Dermis microvascular lymphatic vessel endothelial cell (primary cell): Measurements from ENCODE around the gene CTNNA1. TPM values are rescaled to one million over a fixed set of nuclear protein-coding genes. Genes with fewer than 3 reads are reported as not detected.

ENCODE experiments used
- DNase-seq, 2 donors: peaks; one replicate each; pipeline versions ENCODE4 v3.0.0 to v3.0.0-alpha.2; 2010; ENCODE audit warnings: low read depth in 2 of 2
- total RNA-seq: library from RNA; depleted of rRNA; stranded (reverse); fragments of >200 nt; gene quantifications from 2 replicates; pipeline ENCODE4 v1.2.1, GENCODE V29; 2014

Gene CTNNA1
- total RNA-seq, 1 donor from 2014 or later: 515 TPM

DNA sequence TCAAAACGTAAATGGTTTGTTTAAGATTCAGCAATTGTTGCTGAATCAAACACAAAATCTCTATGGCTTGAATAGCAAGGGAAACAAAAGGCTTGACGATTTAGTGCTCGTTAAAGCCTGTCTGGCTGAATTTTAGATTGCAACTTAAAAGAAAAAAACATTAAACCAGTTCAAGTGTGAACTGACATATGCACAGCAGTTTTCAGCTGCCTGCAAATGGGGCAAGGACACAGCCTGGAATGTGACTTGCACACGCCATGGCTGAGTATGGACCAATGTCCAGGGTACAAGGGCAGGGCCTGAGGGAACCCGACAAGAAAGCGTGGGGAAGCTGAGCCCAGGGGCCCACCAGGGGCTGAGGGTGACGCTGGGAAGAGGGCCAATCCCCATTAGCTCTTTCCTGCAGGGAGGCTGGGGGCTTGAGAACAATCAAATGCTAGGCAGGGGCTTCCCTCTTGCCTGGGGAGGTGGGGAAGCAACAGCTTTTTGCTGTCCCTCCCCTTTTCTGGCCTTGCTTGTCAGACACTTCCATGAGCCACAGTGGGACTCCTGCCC lies 211.5 kb downstream of the CTNNA1 start:
- DNase-seq: no peak

DNA sequence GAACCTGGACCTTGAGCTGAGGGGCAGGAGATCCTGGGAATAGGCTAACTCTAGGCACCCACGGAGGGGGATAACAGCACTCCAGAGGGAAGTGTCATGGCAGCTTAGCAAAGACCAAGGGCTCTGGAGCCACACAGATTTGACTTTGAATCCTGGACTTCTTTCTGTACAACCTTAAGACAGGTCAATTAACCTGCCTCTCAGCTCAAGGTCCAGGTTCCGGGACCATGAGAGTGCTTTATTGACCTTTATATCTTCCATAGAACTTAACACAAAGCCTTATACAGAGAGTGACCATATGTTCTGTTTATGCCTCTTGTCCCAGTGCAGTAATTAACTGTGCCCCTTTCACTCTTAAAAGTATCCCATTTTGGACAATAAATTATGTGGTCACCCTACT lies 212.4 kb downstream of the CTNNA1 start:
- DNase-seq: no peak

DNA sequence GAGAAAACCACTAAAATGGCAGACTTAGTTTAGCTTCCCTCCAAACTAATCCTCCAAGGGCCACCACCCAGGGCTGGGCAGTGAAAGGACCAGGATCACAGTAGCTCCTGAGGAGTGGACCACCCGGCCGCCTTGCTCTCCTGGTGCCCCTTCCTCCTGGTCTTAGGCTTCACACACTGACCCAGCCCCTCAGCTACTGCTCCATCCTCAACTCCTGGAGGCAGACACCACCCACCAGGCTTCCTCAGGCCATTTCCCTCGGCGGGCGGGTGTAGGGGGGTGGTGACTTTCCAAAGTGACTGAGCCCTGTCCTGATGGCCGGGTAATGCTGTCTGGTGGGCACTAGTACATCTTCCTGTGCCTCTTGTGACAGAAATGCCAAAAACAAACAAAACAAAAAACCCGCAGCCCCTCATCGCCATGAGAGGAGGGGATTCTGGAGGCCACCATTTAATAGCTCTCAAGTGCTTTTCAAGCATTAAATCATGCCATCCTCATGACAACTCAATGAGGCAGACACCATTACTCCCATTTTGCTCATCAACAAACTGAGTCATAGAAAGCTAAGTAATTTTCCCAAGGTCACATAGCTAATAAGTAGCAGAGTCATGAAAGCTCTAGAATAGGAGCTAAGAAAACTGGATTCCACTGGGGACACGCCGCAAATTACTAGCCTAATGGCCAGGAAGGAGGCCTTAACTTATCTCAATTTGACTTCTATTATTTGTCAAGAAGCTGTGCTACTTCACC lies 213.2 kb downstream of the CTNNA1 start:
- DNase-seq: no peak

DNA sequence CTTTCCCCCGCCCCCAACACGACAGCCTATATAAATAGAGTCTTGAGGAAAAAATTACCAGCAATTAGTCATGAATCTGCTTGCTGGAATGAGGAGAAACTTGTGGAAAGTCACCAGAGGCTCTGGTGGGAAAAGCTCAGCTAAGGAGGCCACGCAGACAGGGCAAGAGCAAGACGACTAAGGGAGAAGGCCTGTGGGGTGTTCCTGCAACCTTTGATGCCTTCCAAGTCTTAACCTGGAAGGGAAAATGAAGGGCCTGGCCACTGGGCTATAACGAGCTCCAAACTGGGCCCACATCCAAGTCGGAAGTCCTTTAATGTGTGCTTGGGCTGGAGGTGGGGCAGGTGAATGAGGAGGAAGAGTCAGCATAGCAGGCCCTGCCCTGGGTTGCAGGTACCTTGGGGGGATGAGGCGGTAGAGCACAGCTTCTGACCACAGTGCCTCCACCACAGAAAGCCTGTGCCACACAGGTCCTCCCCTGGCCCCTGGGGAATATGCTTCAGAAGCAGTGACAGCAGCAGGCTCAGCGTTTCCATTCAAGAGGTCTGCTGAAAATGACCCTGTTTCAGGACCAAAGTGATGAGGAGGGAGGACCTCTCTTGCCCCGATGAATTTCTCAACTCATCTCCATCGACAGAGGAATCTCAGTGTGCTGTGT lies 214.7 kb downstream of the CTNNA1 start:
- peak in 1 of 2 donors; percentile 15 for DNase-seq

DNA sequence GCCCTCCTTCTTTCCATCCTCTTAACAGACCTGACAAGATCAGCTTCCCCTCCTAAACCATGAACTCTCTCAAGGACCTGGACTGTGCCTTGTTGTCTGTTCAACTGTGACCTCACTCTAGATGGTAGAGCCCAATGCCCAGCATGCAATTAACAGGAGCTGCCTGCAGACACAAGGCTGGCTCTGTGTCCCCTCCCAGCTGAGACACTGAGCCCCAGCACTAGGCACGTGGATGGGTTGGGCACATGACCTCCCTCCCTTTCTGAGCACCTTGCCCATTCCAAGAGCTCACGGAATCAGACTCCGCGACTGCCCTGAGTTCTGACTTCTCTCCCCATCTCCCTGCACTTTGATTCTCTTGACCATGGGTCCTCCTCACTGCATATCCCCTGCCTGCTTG lies 215.4 kb downstream of the CTNNA1 start:
- no peak for DNase-seq

DNA sequence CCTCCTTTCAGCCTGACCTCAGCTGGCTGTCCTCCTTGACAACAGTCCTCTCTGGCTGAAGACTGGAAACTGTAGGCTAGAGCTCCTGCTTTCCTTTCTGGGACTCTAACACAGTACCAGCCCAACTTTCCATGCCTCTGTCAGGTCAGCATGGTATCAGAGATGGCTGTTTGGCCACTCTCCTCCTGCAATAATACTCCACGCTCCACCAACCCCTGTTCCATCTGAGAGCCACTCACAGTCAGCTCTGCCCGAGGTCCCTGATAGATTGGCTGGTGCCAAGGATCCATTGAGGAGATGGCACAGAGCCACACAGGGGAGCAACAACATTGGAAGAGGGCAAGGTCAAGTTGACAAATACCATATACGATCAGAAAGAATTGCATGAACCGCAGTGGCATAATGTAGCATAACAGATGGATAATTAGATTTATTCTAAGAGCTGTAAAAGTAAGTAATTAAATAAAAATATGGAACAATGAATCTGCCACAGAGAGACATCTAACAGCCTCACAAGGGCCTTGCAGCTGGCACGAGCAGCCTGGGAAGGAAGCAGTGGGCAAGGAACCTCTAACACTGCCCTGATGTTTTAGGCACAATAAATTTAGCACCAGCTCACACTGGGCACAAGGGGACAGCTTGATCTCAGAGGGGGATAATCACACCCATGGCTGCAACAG lies 216.2 kb downstream of the CTNNA1 start:
- DNase-seq: no peak

DNA sequence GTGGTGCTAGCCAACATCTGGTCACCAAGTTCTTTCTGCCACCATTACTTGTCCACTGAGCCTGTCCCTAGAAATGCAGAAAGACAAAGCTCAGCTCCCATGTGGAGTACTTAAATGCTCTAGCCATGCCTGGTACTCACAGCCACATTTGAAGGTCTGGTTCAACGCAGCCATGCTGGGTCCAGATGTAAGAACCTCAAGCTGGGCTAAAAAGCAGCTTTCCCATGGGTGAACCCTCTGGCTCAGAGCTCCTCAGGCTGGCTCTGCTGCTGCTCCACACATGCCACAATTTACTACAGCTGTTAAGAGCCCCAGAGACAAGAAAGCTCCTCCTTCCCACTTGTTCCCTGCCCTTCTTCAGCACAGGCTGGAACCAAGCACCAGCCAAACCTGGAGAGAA lies 219.0 kb downstream of the CTNNA1 start:
- no peak for DNase-seq

DNA sequence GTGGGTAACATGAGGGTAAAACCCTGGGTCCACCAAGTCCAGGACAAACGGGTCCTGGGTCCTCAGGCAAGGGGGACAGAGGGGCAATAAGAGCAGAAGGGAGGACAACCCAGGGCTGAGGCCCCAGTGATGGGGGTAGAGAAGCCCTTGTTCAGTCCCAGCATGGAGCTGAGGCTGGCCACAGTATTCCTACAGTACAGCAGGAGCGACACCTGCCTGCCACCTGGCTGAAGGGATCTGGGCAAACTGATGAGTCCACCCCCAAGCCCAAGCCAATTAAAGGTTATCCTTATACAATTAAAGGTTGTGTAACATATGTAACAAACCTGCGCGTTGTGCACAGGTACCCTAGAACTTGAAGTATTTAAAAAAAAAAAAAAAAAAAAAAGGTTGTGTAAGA lies 219.6 kb downstream of the CTNNA1 start:
- no peak for DNase-seq

DNA sequence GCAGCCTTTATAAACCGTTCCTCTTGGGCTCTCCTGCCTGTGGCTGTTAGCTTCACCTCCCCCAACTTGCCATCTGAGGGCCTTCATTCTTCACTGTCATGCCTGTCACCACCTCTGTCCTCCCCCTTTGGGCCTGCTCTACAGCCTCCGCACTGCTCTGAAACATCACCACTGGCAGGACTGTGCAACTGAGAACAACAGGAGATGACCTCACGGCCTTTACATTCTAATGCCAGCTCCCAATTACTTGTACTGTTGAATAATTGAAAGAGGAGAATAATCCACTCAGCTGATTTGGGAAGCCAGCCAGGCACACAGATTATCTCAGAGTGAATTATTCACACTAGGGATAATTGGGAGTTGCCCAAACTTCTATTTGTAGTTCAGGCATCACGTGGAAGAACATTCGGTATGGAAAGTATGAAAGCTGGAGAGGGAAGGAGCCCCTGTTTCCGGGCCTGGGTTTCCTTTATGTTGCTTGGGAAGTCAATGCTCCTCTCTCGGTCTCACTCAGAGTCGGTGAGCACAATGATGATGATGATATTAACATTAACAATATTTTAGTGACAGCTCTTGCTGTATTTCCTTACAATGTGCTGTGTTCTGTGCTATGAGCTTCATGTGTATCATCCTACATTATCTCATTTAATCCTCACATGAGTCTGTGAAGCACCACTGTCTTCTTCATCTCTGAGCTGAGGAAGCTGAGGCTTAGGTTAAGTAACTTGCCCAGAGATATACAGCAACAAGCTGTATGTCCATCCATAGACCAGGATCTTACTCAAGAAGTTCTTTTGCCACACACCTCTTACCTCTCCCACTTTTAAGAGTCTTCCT lies 221.2 kb downstream of the CTNNA1 start:
- peak; percentile 87 to 95 for DNase-seq

DNA sequence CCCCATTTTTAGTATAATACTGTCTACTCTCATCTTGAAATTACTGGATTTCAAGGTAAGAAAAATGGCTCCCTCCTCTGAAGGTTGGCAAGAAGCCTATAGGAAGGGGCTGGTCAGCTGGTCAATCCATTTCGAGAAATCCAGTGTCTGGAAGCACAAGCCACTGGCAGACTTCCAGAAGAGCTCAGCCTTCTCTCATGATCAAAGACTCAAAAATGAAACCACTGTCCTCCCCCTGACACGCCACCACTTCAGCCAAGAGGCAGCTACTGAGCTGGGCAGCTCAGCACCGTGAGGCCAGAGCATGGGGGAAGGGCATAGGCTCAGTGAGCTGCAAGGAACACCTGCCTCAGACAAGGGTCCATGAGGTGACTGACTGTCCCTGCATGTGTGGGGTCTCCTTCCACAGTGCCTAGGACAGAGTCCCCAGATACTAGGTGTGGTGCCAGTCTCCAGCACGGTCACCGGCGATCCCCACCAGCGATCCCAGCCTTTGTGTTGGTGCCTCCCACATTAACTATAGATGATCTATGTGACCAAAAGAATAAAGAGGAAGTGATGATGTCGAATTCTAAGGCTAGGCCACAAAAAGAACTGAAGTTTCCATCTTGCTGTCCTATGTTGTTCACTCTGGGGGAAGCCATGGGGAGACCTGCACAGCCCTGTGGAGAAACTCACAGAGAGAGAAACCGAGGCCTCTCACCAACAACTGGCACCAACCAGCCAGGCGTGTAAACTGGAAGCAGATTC lies 222.0 kb downstream of the CTNNA1 start:
- DNase-seq: peak in 1 of 2 donors; percentile 68

DNA sequence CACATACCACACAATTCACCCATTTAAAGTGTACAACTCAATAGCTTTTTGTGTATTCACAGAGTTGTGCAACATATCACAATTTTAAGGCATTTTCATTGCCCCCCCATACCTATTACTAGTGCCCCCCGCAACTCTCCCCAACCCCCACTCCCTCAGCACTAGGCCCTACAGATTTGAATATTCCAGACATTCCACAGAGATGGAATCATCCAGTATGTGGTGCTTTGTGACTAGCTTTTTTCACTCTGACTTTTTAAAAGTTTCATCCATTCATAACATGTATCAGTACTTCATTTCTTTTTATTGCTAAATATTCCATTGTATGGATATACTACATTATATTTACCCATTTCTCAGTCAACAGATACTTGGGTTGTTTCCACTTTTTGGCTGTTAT lies 224.9 kb downstream of the CTNNA1 start:
- DNase-seq: no peak

DNA sequence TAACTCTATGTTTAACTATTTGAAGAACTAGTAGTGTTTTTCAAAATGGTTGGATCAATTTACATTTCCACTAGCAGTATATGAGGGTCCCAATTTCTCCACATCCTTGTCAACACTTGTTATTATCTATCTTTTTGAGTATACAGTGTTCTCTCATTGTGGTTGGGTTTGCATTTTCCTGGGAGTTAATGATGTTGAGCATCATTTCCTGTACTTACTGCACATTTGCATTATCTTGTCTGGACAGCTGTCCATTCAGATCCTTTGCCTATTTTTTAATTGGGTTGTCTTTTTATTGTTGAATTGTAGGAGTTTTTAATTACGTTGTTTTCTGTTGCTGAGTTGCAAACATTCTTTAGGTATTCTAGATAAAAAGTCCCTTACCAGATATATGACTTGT lies 225.4 kb downstream of the CTNNA1 start:
- no peak for DNase-seq

DNA sequence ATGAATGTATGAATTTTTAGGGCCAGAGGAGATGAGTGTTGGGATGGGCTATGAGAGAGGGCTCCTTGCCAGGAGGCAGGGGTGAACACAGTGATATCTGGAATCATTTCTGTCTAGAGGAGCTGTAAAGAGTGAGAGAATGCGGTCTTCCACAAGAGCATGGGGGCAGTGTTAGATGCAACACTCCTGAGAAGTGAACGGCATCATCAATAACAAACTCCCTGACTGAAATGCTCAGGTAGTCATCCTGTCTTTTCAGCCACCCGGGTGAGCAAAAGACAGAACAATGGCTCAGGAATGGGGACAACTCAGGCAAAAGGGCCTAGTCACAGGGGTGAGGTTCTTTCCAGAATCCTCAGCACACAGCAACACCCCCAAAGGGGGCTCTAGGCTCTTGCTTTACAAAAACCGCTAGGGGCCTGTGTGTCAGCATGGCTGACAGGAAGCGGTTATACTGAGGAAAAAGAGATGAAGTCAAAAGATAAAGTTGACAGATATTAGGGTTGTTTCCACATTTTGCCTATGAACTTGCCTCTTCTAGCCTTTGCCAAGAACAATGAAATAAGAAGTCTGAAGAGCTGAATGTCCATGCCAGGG lies 226.6 kb downstream of the CTNNA1 start:
- DNase-seq: no peak

DNA sequence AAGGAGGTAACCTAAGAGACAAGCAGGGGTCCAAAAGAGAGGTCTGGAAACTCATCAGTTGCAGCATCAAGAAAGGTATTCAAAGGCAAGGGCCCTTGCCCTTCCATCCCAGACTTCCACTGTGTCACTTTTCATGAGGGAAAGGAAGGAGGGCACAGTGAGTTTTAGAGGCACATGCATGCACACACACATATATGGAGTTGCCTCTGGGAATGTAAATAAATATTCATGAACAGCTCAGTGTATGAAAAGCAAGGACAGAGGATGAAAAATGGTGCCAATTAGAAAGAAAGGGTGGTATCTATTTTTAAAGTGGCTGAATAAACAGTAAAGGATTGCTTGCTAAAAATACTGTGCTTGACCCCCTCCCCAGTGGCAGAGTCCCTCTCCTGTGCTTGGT lies 227.2 kb downstream of the CTNNA1 start:
- DNase-seq: no peak

DNA sequence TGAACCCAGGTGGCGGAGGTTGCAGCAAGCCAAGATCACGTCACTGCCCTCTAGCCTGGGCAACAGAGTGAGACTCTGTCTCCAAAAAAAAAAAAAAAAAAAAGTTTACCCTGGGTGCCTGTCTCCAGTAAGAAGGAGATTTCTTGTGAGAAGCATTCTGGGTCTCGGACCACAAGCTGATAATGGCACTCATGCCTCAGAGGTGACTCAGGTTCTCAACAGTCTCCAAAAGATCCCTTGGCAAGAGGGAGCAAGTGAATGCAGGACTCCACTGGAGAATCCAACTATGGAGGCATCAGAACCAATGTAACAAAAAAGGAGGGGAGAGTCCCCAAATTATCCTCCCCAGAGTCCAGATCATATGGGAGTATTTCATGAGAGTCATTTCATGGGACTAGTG lies 227.9 kb downstream of the CTNNA1 start:
- no peak for DNase-seq

DNA sequence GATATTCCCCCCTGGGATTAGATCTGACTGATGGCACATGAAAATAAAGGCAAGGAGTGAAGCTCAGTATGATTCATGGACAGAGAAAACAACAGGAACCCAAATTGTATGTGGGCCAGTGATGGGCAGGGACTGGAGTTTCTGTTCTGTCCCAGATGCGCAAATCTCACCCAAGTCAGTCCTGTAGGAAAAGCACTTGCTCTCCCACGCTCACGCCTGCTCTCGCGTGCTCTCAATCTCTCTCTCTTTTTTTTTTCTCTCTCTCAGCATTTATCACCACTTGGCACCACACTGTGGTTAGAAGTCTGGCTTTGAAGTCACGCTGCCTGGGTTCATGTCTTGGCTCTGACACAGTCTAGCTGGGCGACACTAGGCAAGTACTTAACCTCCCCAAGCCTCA lies 228.4 kb downstream of the CTNNA1 start:
- DNase-seq: no peak

DNA sequence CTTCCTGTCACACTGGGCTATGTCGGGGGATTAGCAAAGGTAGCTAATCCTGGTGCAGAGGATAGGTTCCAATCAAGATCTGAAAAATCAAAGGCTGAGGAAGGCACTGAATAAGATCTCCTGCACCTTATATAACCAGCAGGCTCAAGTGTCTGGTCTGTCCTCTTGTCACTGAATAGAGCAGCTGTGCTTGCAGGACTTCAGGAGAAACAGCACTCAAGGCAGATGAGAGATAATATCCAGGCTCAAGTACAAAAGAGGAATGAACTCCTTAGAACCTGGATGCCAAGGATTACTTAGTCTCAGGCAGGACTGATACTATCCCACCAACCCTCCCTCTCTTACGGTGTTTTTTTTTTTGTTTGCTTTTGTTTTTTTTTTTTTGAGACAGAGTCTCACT lies 230.8 kb downstream of the CTNNA1 start:
- no peak for DNase-seq
